HG03159 (cell line): ENCODE measurements around the gene MAST3.

Experiments used
- ATAC-seq: cut with Tn5 transposase; IDR thresholded peaks from one replicate; pipeline ENCODE4 v1.9.1; 2021; ENCODE audit warnings: mild to moderate bottlenecking, moderate library complexity; ENCODE audit not compliant: unreplicated experiment

Gene MAST3

GRCh38 chr19:18097217-18097992 lies at the start of gene MAST3:
MAST3 (plus strand) TSS chr19:18097778; CDS start chr19:18097793, 15 bp downstream.
- ATAC-seq, result no peak

GRCh38 chr19:18049385-18049784 lies 48.2 kb upstream of the MAST3 start:
- no peak for ATAC-seq

GRCh38 chr19:18051887-18052286 lies 45.7 kb upstream of the MAST3 start:
- ATAC-seq, result no peak

GRCh38 chr19:18053576-18054219 lies 43.9 kb upstream of the MAST3 start:
- ATAC-seq, result no peak

GRCh38 chr19:18055967-18056366 lies 41.6 kb upstream of the MAST3 start:
- no peak for ATAC-seq

GRCh38 chr19:18057557-18057956 lies 40.0 kb upstream of the MAST3 start:
- ATAC-seq, result no peak

- ATAC-seq, result no peak
Measured at GRCh38 chr19:18058208-18059009, 39.2 kb upstream of the MAST3 start.

- ATAC-seq, result no peak
Measured at GRCh38 chr19:18059297-18059696, 38.3 kb upstream of the MAST3 start.

- no peak for ATAC-seq
Measured at GRCh38 chr19:18059902-18060301, 37.7 kb upstream of the MAST3 start.

- ATAC-seq, result no peak
Measured at GRCh38 chr19:18060472-18060871, 37.1 kb upstream of the MAST3 start.

- no peak for ATAC-seq
Measured at GRCh38 chr19:18062028-18062427, 35.5 kb upstream of the MAST3 start.

- ATAC-seq, result no peak
Measured at GRCh38 chr19:18063463-18063862, 34.1 kb upstream of the MAST3 start.

GRCh38 chr19:18065173-18065495 lies 32.4 kb upstream of the MAST3 start:
- no peak for ATAC-seq

GRCh38 chr19:18068395-18068794 lies 29.2 kb upstream of the MAST3 start:
- ATAC-seq, result no peak

- no peak for ATAC-seq
Measured at GRCh38 chr19:18069383-18069782, 28.2 kb upstream of the MAST3 start.

GRCh38 chr19:18070181-18070580 lies 27.4 kb upstream of the MAST3 start:
- no peak for ATAC-seq

GRCh38 chr19:18072335-18072734 lies 25.2 kb upstream of the MAST3 start:
- ATAC-seq, result no peak

GRCh38 chr19:18073197-18073596 lies 24.4 kb upstream of the MAST3 start:
- ATAC-seq, result no peak

- ATAC-seq, result no peak
Measured at GRCh38 chr19:18074192-18074591, 23.4 kb upstream of the MAST3 start.

- ATAC-seq, result no peak
Measured at GRCh38 chr19:18083929-18084684, 13.5 kb upstream of the MAST3 start.
